MCF 10A (cell line): ENCODE results near the gene CD47. TPM values are rescaled to one million over a fixed set of nuclear protein-coding genes. Genes with fewer than 3 reads are reported as not detected.

Source experiments
- BruUV-seq: library from RNA; stranded (reverse); fragments of 400-500 nt; replicated peaks from 2 replicates; lab custom pipeline; 2021; lab: Mats Ljungman, UMichigan
- CTCF ChIA-PET: fragments of 300-600 bp; sonication (Branson Sonifier 250); formaldehyde crosslinking; extraction: SDS; loops from one replicate; lab custom pipeline; 2021; ENCODE audit warnings: antibody characterized with exemption, inconsistent platforms; lab: Yijun Ruan, JAX
- POLR2A ChIA-PET: fragments of 300-600, 350-650 bp; sonication (Branson Sonifier 250); formaldehyde crosslinking; extraction: SDS; loops from one replicate; lab custom pipeline; 2020; ENCODE audit warnings: antibody characterized with exemption, inconsistent platforms; lab: Yijun Ruan, JAX
- DNase-seq: peaks from one replicate; pipeline ENCODE4 v3.0.0-alpha.2; 2018; ENCODE audit not compliant: unreplicated experiment
- H3K27ac Mint-ChIP-seq: one replicate; pipeline ENCODE4 v1.8.0; 2022; ENCODE audit warnings: mild to moderate bottlenecking, low read depth, mixed read lengths; ENCODE audit not compliant: unreplicated experiment
- H3K27me3 Mint-ChIP-seq: one replicate; pipeline ENCODE4 v1.8.0; 2022; ENCODE audit warnings: mixed read lengths; ENCODE audit not compliant: insufficient read depth, unreplicated experiment
- H3K36me3 Mint-ChIP-seq: one replicate; pipeline ENCODE4 v1.8.0; 2022; ENCODE audit warnings: mild to moderate bottlenecking, moderate library complexity, mixed read lengths; ENCODE audit not compliant: insufficient read depth, unreplicated experiment
- H3K4me1 Mint-ChIP-seq: one replicate; pipeline ENCODE4 v1.8.0; 2022; ENCODE audit warnings: mixed read lengths; ENCODE audit not compliant: insufficient read depth, unreplicated experiment
- H3K4me3 Mint-ChIP-seq: one replicate; pipeline ENCODE4 v1.8.0; 2022; ENCODE audit warnings: mild to moderate bottlenecking, moderate library complexity, mixed read lengths; ENCODE audit not compliant: unreplicated experiment
- H3K9me3 Mint-ChIP-seq: one replicate; pipeline ENCODE4 v1.8.0; 2022; ENCODE audit warnings: mixed read lengths; ENCODE audit not compliant: unreplicated experiment
- intact Hi-C: fragments of 100-400 bp; cut with micrococcal nuclease; formaldehyde crosslinking; loops from 2 replicates; pipeline ENCODE4 v1.14.1; 2022
- total RNA-seq: library from RNA; stranded (reverse); gene quantifications from 2 replicates; pipeline ENCODE4 v1.2.3, GENCODE V29; 2022
- TF ChIP-seq, protein P1 (sequence below): fragments of 200-600 bp; IDR thresholded peaks from one replicate; pipeline ENCODE4 v1.8.0; 2022; ENCODE audit warnings: antibody characterized with exemption, mild to moderate bottlenecking; ENCODE audit not compliant: unreplicated experiment

The CD47 gene
- total RNA-seq, 1 experiment from 2014 or later: 28.5 TPM

DNA sequence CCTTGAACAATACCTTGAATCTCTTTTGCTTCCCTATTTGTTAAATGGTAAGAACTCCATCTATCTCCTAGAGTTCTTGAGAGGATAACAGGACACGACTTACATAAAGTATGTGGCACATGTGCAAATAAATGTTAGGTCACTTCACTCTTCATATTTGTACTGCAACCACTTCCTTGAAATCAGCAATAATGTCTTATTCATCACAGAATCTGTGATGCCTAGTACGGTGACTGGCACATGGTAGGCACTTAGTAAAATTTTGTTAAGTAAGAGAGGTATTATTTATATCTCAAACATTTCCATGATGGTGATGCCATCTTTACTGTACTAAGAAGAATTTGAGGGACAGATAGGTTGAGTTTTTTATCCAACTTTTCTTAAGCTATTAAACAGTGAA is 14.3 kb downstream of the CD47 start:
- ChIA-PET CTCF (no interaction called here), POLR2A (no interaction called here)
- intact Hi-C loops: no loop called here
- Mint-ChIP-seq H3K27ac (no peak overlapping the region), H3K27me3 (no peaks in the 10 kb centered on the region), H3K4me3 (no peak overlapping the region), H3K4me1 (peaks cover 7% of the 10 kb centered on the region), H3K9me3 (no peaks in the 10 kb centered on the region), H3K36me3 (peaks cover 6% of the 10 kb centered on the region)
- BruUV-seq: no TSS peak
- DNase-seq: no peak
- TF ChIP-seq, protein P1, sequence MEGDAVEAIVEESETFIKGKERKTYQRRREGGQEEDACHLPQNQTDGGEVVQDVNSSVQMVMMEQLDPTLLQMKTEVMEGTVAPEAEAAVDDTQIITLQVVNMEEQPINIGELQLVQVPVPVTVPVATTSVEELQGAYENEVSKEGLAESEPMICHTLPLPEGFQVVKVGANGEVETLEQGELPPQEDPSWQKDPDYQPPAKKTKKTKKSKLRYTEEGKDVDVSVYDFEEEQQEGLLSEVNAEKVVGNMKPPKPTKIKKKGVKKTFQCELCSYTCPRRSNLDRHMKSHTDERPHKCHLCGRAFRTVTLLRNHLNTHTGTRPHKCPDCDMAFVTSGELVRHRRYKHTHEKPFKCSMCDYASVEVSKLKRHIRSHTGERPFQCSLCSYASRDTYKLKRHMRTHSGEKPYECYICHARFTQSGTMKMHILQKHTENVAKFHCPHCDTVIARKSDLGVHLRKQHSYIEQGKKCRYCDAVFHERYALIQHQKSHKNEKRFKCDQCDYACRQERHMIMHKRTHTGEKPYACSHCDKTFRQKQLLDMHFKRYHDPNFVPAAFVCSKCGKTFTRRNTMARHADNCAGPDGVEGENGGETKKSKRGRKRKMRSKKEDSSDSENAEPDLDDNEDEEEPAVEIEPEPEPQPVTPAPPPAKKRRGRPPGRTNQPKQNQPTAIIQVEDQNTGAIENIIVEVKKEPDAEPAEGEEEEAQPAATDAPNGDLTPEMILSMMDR: no peak

DNA sequence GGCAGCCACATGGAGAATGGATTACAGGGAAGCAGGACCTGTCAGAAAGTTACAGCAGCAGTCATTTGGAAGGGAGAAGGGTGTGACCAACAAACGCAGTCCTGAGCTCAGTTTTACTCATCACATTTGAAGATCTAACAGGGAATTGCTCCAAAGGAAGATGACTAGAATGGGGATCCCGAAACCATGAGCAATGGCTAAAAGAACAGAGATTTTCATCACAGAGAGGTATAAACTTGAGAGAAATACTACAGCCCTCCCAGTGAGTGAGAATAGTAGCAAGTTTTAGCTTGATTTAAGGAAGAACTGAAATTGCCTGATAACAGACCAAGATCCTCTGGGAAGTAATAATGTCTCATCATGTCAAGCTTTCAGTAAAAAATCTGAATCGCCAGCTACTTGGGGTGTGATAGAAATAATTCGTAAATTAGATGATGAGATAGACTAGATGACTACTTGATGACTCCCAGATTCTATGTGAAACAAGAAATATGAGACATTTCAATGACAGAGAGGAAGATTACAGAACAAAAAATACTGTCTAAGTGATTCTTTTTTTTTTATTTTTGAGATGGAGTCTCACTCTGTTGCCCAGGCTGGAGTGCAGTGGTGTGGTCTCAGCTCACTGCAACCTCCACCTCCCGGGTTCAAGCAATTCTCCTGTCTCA is 16.9 kb downstream of the CD47 start:
- DNase-seq: no peak
- peaks cover 9% of the 10 kb centered on the region for H3K36me3 Mint-ChIP-seq
- no peaks in the 10 kb centered on the region for H3K27me3 Mint-ChIP-seq
- no peak overlapping the region for H3K27ac Mint-ChIP-seq
- TF ChIP-seq, protein P1: no peak
- no peak overlapping the region for H3K4me3 Mint-ChIP-seq
- CTCF ChIA-PET: no interaction called here
- POLR2A ChIA-PET: interaction anchor here (1.1 kb wide), 1 partner anchor 14 kb away, joined by 3 read pairs; no protein-coding TSS in a partner anchor
- no TSS peak for BruUV-seq
- H3K4me1 Mint-ChIP-seq: peaks cover 7% of the 10 kb centered on the region
- intact Hi-C loops: no loop called here
- no peaks in the 10 kb centered on the region for H3K9me3 Mint-ChIP-seq

DNA sequence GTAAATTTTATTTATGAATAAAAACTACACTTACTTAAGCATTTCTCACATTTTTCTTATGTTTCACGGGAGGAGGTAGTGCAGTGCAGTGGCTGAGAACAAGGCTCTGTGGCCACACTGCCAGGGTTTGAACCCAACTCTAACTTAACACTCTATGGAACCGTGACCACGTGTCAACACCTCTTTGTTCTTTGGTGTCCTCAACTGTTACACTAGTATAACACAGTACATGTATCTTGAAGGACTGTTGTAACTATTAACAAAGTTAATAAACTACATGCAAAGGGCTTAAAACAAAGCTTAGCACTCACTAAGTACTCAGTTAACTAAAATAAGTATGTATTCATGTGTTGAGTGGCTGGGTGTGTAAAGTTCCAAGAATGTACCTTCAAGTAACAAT is 19.5 kb downstream of the CD47 start:
- no peaks in the 10 kb centered on the region for H3K27me3 Mint-ChIP-seq
- H3K4me3 Mint-ChIP-seq: no peak overlapping the region
- peaks cover 7% of the 10 kb centered on the region for H3K4me1 Mint-ChIP-seq
- DNase-seq: no peak
- no peak overlapping the region for H3K27ac Mint-ChIP-seq
- peaks cover 9% of the 10 kb centered on the region for H3K36me3 Mint-ChIP-seq
- H3K9me3 Mint-ChIP-seq: no peaks in the 10 kb centered on the region
- ChIA-PET POLR2A (no interaction called here), CTCF (interaction anchor here (0.6 to 1.0 kb wide), 2 partner anchors 114 to 407 kb away, joined by 3 to 8 read pairs; no protein-coding TSS in a partner anchor)
- no TSS peak for BruUV-seq
- TF ChIP-seq, protein P1: no peak
- intact Hi-C loops: no loop called here

- CTCF ChIA-PET: no interaction called here
- POLR2A ChIA-PET: no interaction called here
- TF ChIP-seq, protein P1: no peak
Measured at GRCh38 chr3:108070356-108070755, 20.5 kb downstream of the CD47 start.

More at GRCh38 chr3:108070356-108070755, 20.5 kb downstream of the CD47 start:
- no peak overlapping the region for H3K4me3 Mint-ChIP-seq
- DNase-seq: no peak
- no peaks in the 10 kb centered on the region for H3K9me3 Mint-ChIP-seq
- no TSS peak for BruUV-seq
- peaks cover 7% of the 10 kb centered on the region for H3K4me1 Mint-ChIP-seq
- H3K36me3 Mint-ChIP-seq: peaks cover 9% of the 10 kb centered on the region
- H3K27me3 Mint-ChIP-seq: no peaks in the 10 kb centered on the region
- intact Hi-C loops: no loop called here
- no peak overlapping the region for H3K27ac Mint-ChIP-seq
